ENCODE measurements around the gene ADRM1. TPM values are rescaled to one million over a fixed set of nuclear protein-coding genes. Genes with fewer than 3 reads are reported as not detected.

The ADRM1 gene
- total RNA-seq, 1 donor from 2014 or later = 188 TPM

GRCh38 chr20:62337558-62338293, 34.9 kb downstream of the ADRM1 start:
- Mint-ChIP-seq H3K27me3 (ENCODE audit: insufficient read depth) (no peaks in the 10 kb centered on the region), H3K9me3 (no peaks in the 10 kb centered on the region), H3K4me1 (ENCODE audit: low read depth) (no peaks in the 10 kb centered on the region), H3K27ac (no peak overlapping the region), H3K36me3 (ENCODE audit: low read depth) (no peaks in the 10 kb centered on the region), H3K4me3 (no peak overlapping the region)
- no peak for DNase-seq (ENCODE audit: low spot score)
- intact Hi-C loops (cut with micrococcal nuclease) = no loop called here

- H3K4me1 Mint-ChIP-seq (ENCODE audit: low read depth) = no peaks in the 10 kb centered on the region
- no peaks in the 10 kb centered on the region for H3K27me3 Mint-ChIP-seq (ENCODE audit: insufficient read depth)
- no peaks in the 10 kb centered on the region for H3K9me3 Mint-ChIP-seq
- H3K36me3 Mint-ChIP-seq (ENCODE audit: low read depth) = no peaks in the 10 kb centered on the region
- no peak overlapping the region for H3K4me3 Mint-ChIP-seq
- no peak overlapping the region for H3K27ac Mint-ChIP-seq
- intact Hi-C loops (cut with micrococcal nuclease) = no loop called here
- no peak for DNase-seq (ENCODE audit: low spot score)
Measured at GRCh38 chr20:62338294-62338620, 35.5 kb downstream of the ADRM1 start.

- H3K4me3 Mint-ChIP-seq = no peak overlapping the region
- H3K4me1 Mint-ChIP-seq (ENCODE audit: low read depth) = no peaks in the 10 kb centered on the region
- H3K9me3 Mint-ChIP-seq = no peaks in the 10 kb centered on the region
- H3K36me3 Mint-ChIP-seq (ENCODE audit: low read depth) = no peaks in the 10 kb centered on the region
- intact Hi-C loops (cut with micrococcal nuclease) = no loop called here
- no peak overlapping the region for H3K27ac Mint-ChIP-seq
- H3K27me3 Mint-ChIP-seq (ENCODE audit: insufficient read depth) = no peaks in the 10 kb centered on the region
- no peak for DNase-seq (ENCODE audit: low spot score)
Measured at GRCh38 chr20:62339647-62340062, 36.9 kb downstream of the ADRM1 start.

GRCh38 chr20:62342910-62343309, 40.1 kb downstream of the ADRM1 start:
- H3K27me3 Mint-ChIP-seq (ENCODE audit: insufficient read depth) = no peaks in the 10 kb centered on the region
- H3K4me1 Mint-ChIP-seq (ENCODE audit: low read depth) = no peaks in the 10 kb centered on the region
- H3K4me3 Mint-ChIP-seq = no peak overlapping the region
- intact Hi-C loops (cut with micrococcal nuclease) = no loop called here
- no peak overlapping the region for H3K27ac Mint-ChIP-seq
- no peaks in the 10 kb centered on the region for H3K36me3 Mint-ChIP-seq (ENCODE audit: low read depth)
- no peak for DNase-seq (ENCODE audit: low spot score)
- peaks cover 1% of the 10 kb centered on the region for H3K9me3 Mint-ChIP-seq

GRCh38 chr20:62344092-62344491, 41.3 kb downstream of the ADRM1 start:
- H3K4me3 Mint-ChIP-seq = no peak overlapping the region

GRCh38 chr20:62344782-62345181, 42.0 kb downstream of the ADRM1 start:
- intact Hi-C loops (cut with micrococcal nuclease) = no loop called here
- peaks cover 13% of the 10 kb centered on the region for H3K9me3 Mint-ChIP-seq
- H3K27ac Mint-ChIP-seq = no peak overlapping the region
- H3K4me1 Mint-ChIP-seq (ENCODE audit: low read depth) = no peaks in the 10 kb centered on the region
- DNase-seq (ENCODE audit: low spot score) = no peak
- H3K36me3 Mint-ChIP-seq (ENCODE audit: low read depth) = peaks cover 3% of the 10 kb centered on the region
- no peak overlapping the region for H3K4me3 Mint-ChIP-seq
- H3K27me3 Mint-ChIP-seq (ENCODE audit: insufficient read depth) = peaks cover 2% of the 10 kb centered on the region

More at GRCh38 chr20:62344092-62344491, 41.3 kb downstream of the ADRM1 start:
- H3K9me3 Mint-ChIP-seq = peaks cover 9% of the 10 kb centered on the region
- no peaks in the 10 kb centered on the region for H3K27me3 Mint-ChIP-seq (ENCODE audit: insufficient read depth)
- DNase-seq (ENCODE audit: low spot score) = no peak
- intact Hi-C loops (cut with micrococcal nuclease) = no loop called here
- H3K27ac Mint-ChIP-seq = no peak overlapping the region
- no peaks in the 10 kb centered on the region for H3K4me1 Mint-ChIP-seq (ENCODE audit: low read depth)
- H3K36me3 Mint-ChIP-seq (ENCODE audit: low read depth) = peaks cover 3% of the 10 kb centered on the region

GRCh38 chr20:62345681-62346370, 43.0 kb downstream of the ADRM1 start:
- Mint-ChIP-seq H3K9me3 (peaks cover 13% of the 10 kb centered on the region), H3K4me3 (no peak overlapping the region), H3K27me3 (ENCODE audit: insufficient read depth) (peaks cover 2% of the 10 kb centered on the region), H3K4me1 (ENCODE audit: low read depth) (no peaks in the 10 kb centered on the region), H3K36me3 (ENCODE audit: low read depth) (peaks cover 3% of the 10 kb centered on the region), H3K27ac (no peak overlapping the region)
- DNase-seq (ENCODE audit: low spot score) = no peak
- intact Hi-C loops (cut with micrococcal nuclease) = no loop called here

- Mint-ChIP-seq H3K27ac (no peak overlapping the region), H3K27me3 (ENCODE audit: insufficient read depth) (peaks cover 2% of the 10 kb centered on the region), H3K9me3 (peaks cover 13% of the 10 kb centered on the region), H3K4me1 (ENCODE audit: low read depth) (no peaks in the 10 kb centered on the region), H3K36me3 (ENCODE audit: low read depth) (peaks cover 3% of the 10 kb centered on the region), H3K4me3 (no peak overlapping the region)
- no peak for DNase-seq (ENCODE audit: low spot score)
- intact Hi-C loops (cut with micrococcal nuclease) = no loop called here
Measured at GRCh38 chr20:62346398-62347150, 43.8 kb downstream of the ADRM1 start.

GRCh38 chr20:62347151-62347404, 44.3 kb downstream of the ADRM1 start:
- Mint-ChIP-seq H3K36me3 (ENCODE audit: low read depth) (peaks cover 3% of the 10 kb centered on the region), H3K27ac (no peak overlapping the region), H3K27me3 (ENCODE audit: insufficient read depth) (peaks cover 2% of the 10 kb centered on the region), H3K4me3 (no peak overlapping the region), H3K4me1 (ENCODE audit: low read depth) (no peaks in the 10 kb centered on the region), H3K9me3 (peaks cover 13% of the 10 kb centered on the region)
- intact Hi-C loops (cut with micrococcal nuclease) = no loop called here
- DNase-seq (ENCODE audit: low spot score) = no peak

GRCh38 chr20:62347445-62347844, 44.6 kb downstream of the ADRM1 start:
- Mint-ChIP-seq H3K4me1 (ENCODE audit: low read depth) (no peaks in the 10 kb centered on the region), H3K4me3 (no peak overlapping the region), H3K36me3 (ENCODE audit: low read depth) (peaks cover 3% of the 10 kb centered on the region), H3K27ac (no peak overlapping the region), H3K9me3 (peaks cover 13% of the 10 kb centered on the region), H3K27me3 (ENCODE audit: insufficient read depth) (peaks cover 2% of the 10 kb centered on the region)
- intact Hi-C loops (cut with micrococcal nuclease) = no loop called here
- DNase-seq (ENCODE audit: low spot score) = no peak

- Mint-ChIP-seq H3K27me3 (ENCODE audit: insufficient read depth) (peaks cover 2% of the 10 kb centered on the region), H3K4me1 (ENCODE audit: low read depth) (no peaks in the 10 kb centered on the region), H3K4me3 (no peak overlapping the region), H3K9me3 (peaks cover 13% of the 10 kb centered on the region), H3K27ac (no peak overlapping the region), H3K36me3 (ENCODE audit: low read depth) (peaks cover 3% of the 10 kb centered on the region)
- intact Hi-C loops (cut with micrococcal nuclease) = no loop called here
- DNase-seq (ENCODE audit: low spot score) = no peak
Measured at GRCh38 chr20:62348604-62349003, 45.8 kb downstream of the ADRM1 start.

- peaks cover 2% of the 10 kb centered on the region for H3K27me3 Mint-ChIP-seq (ENCODE audit: insufficient read depth)
- no peak overlapping the region for H3K4me3 Mint-ChIP-seq
- no peaks in the 10 kb centered on the region for H3K4me1 Mint-ChIP-seq (ENCODE audit: low read depth)
- intact Hi-C loops (cut with micrococcal nuclease) = no loop called here
- peaks cover 3% of the 10 kb centered on the region for H3K36me3 Mint-ChIP-seq (ENCODE audit: low read depth)
- H3K9me3 Mint-ChIP-seq = peaks cover 13% of the 10 kb centered on the region
- no peak for DNase-seq (ENCODE audit: low spot score)
- H3K27ac Mint-ChIP-seq = no peak overlapping the region
Measured at GRCh38 chr20:62349556-62350097, 46.8 kb downstream of the ADRM1 start.

- Mint-ChIP-seq H3K27ac (no peak overlapping the region), H3K9me3 (peaks cover 13% of the 10 kb centered on the region), H3K36me3 (ENCODE audit: low read depth) (peaks cover 3% of the 10 kb centered on the region), H3K27me3 (ENCODE audit: insufficient read depth) (peaks cover 2% of the 10 kb centered on the region), H3K4me1 (ENCODE audit: low read depth) (no peaks in the 10 kb centered on the region), H3K4me3 (no peak overlapping the region)
- intact Hi-C loops (cut with micrococcal nuclease) = no loop called here
- DNase-seq (ENCODE audit: low spot score) = no peak
Measured at GRCh38 chr20:62350098-62350628, 47.4 kb downstream of the ADRM1 start.
